Stimulated activated CD8-positive, alpha-beta memory T cell treated with anti-CD3 and anti-CD28 coated beads, Interleukin-4, amount 100 ng/mL, for 24 hours (primary cell): ENCODE data around the gene TFB1M.
A peak's percentile ranks its signal among the peaks of the same experiment; 100 is the strongest.
"Not testable (repeated sequence)": the region's sequence is repeated elsewhere in the genome, so short reads cannot be mapped to it uniquely, and the experiment has no call there.

Source experiments
- DNase-seq: peaks from one replicate; pipeline ENCODE4 v3.0.0-alpha.2; 2020; ENCODE audit warnings: low read depth

TFB1M gene

GRCh38 chr6:155329460-155330132 is 15.3 kb upstream of the TFB1M start:
- DNase-seq: no peak

DNA sequence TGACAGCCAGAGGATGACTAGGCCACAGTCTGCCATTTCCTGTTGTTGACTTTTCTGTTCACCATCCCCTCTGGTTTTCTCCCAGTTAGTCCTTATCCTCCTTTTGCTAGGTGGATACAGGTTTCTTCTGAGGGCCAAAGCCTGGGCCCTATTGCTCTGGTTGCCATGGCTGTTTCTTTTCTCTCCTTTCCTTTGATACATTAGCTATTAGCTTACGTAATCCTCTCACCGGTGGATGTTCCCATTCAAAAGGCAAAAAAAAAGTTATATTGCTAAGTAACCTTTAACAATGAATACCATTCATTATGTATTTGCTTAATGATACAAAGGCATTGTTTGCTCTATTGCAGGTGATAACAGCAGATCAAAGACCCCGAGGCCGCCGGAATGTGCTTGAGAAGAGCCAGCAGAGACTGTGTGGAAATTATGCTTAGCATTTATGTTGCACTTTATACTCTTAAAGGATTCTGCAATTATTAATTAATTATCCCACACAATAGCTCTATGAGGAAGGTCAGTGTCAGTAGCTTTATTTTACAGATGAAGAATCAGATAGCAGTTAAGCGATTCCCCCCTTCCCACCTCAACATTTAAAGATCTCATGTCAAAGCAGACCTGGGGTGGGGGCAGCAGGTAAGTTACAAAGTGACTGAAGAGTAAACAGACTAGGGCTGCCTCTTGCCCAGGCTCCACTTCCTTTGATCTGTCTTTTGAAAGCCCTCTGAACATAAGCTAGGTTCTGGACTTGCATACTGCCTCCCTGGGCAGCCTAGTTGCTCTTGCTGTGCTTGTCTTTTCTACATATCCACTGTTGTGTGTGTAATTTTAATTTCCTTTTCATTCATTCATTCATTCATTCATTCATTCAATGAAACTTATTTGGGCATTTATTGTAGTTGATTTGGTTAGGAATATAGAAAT is 14.5 kb upstream of the TFB1M start:
- DNase-seq: no peak

- no peak for DNase-seq
Observed at GRCh38 chr6:155328074-155328538, 13.8 kb upstream of the TFB1M start.

- DNase-seq: peak; percentile 35
Observed at GRCh38 chr6:155327326-155328073, 13.2 kb upstream of the TFB1M start.

DNA sequence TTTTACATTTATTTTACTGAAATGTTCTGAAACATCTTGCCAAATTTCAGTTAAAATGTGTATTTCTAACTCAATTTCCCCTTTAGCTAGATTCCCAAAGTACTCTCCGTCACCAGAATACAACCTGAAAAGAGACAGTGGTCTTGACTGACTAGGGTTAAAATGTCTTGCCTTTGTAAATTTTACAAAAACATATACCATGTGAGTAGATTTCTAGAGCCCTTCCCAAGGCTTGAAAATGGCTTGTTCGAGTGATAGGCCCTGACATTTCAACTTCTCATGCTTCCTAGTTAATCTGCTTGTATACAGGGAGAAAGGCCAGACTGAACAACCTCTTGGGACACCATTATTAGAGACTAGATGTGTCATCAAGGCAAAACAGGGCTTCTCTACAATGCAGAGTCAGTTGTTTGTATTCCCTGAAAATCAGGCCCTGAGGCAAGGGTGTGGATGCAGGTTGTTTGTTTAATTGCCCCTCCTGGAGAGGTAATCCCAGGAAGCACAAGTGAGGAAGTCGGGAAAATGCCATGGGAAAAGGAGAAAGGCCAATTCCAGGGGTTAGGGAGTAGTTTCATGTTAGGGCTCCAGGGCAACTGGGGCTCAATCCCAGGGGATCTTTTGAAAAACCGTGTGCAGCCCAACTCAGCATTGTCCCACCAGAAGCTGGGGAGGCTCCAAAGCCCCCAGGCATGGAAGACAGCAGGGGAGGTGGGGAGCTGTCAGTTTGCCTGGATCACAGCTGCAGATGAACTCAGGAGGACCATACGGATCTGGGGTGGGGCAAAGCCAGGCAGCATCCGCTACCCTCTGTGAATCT is 11.6 kb upstream of the TFB1M start:
- DNase-seq: no peak

GRCh38 chr6:155324993-155325392 is 10.7 kb upstream of the TFB1M start:
- no peak for DNase-seq

GRCh38 chr6:155324172-155324571 is 9.9 kb upstream of the TFB1M start:
- DNase-seq: no peak

DNA sequence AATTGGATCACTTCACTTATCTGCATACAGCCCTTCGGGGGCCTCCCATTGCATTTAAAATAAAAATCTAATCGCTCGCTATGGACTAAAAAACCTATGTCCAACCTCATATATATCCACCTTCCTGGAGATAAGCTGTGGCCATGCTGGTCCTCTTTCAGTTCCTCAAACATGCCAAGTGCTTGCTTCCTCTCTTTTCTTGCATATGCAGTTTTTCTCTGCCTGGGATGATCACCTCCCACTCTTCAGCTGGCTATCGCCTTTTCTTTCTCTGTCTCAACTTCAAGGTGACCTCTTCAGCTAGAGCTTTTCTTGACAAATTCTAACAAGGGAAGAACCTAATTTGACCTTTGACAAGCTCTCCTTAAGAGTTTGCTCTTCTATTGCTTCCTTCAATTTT is 5.6 kb upstream of the TFB1M start:
- no peak for DNase-seq

- DNase-seq: no peak
Observed at GRCh38 chr6:155317186-155317585, 2.9 kb upstream of the TFB1M start.

DNA sequence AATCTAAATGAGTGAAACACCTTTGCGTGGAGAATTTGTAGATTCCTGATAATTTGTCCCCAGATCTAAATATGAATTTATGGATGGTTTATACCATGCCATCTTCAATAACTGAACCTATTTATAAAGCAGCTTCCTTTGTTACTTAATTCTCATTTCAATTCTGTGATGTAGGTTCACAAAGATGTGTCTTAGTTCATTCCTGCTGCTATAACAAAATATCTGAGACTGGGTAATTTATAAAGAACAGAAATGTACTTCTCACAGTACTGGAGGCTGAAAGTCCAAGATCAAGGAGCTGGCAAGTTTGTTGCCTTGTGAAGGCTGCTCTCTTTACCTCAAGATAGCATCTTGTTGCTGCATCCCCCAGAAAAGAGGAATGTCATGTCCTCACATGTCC is 2.1 kb upstream of the TFB1M start:
- no peak for DNase-seq

- no peak for DNase-seq
Observed at GRCh38 chr6:155315516-155315871, 1.2 kb upstream of the TFB1M start.

GRCh38 chr6:155314773-155315515 is 660 bp upstream of the TFB1M start:
- peak; percentile 24 for DNase-seq

DNA sequence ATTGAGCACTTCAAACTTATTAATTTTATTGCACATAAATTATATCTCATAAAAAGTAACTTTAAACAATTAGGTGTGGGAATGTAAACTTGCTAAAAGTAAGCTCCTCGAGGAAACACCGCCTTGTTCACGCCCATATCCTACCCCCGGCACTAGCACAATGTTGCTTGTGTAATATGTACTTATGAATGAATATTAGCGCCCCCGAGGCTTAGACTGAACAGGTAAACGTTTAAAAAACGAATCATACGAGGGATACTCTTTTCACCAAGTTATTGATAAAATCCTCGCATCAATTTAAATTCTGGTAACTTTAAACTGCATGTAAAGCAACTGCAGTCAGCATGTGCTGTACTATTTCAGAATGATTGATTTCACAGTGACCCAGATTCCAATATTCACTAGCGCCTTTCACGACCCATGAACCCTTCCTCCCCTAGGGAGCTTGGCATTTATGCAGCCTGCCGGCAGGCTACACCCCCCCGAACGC is 637 bp downstream of the TFB1M start:
- no peak for DNase-seq

DNA sequence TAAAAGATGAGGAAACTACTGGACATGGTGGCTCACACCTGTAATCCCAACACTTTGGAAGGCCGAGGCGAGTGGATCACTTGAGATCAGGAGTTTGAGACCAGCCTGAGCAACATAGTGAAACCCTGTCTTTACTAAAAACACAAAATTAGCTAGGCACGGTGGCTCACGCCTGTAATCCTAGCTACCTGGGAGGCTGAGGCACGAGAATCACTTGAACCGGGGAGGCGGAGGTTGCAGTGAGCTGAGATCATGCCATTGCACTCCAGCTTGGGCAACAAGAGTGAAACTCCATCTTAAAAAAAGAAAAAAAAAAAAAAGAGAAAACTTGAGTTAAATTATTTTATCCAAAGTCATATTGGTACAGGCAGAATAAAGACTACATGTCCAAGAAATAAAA is 1.3 kb downstream of the TFB1M start:
- not testable (repeated sequence) for DNase-seq

- no peak for DNase-seq
Observed at GRCh38 chr6:155311583-155311982, 2.7 kb downstream of the TFB1M start.

- DNase-seq: no peak
Observed at GRCh38 chr6:155311086-155311485, 3.2 kb downstream of the TFB1M start.

- DNase-seq: no peak
Observed at GRCh38 chr6:155310596-155310995, 3.7 kb downstream of the TFB1M start.

GRCh38 chr6:155309150-155309549 is 5.1 kb downstream of the TFB1M start:
- no peak for DNase-seq

GRCh38 chr6:155306958-155307357 is 7.3 kb downstream of the TFB1M start:
- DNase-seq: no peak

- no peak for DNase-seq
Observed at GRCh38 chr6:155303361-155303870, 10.9 kb downstream of the TFB1M start.

- DNase-seq: no peak
Observed at GRCh38 chr6:155301867-155302266, 12.4 kb downstream of the TFB1M start.
